Neural progenitor cell (in vitro differentiated cells): Measurements from ENCODE around the gene RIMKLB. TPM values are rescaled to one million over a fixed set of nuclear protein-coding genes. Genes with fewer than 3 reads are reported as not detected.

Experiments used
- DNase-seq: peaks from one replicate; pipeline ENCODE4 v3.0.0-alpha.2; 2016; ENCODE audit warnings: low spot score
- H2AFZ ChIP-seq: fragments of 200-600 bp; sonication (generic); replicated peaks from 2 replicates; pipeline ENCODE4 v1.6.1; 2016; ENCODE audit warnings: antibody characterized with exemption
- H3F3A ChIP-seq: fragments of 200-600 bp; sonication (generic); 2 replicates; pipeline ENCODE4 v1.6.1; 2016; ENCODE audit warnings: antibody characterized with exemption, low read depth
- H3K27ac ChIP-seq: fragments of 200-600 bp; sonication (generic); 2 replicates; pipeline ENCODE4 v1.5.1; 2016; ENCODE audit warnings: mild to moderate bottlenecking
- H3K27me3 ChIP-seq: fragments of 200-600 bp; sonication (generic); 2 replicates; pipeline ENCODE4 v1.6.1; 2016; ENCODE audit warnings: mild to moderate bottlenecking, moderate library complexity
- H3K36me3 ChIP-seq: fragments of 200-600 bp; sonication (generic); 2 replicates; pipeline ENCODE4 v1.5.1; 2016
- H3K4me1 ChIP-seq: fragments of 200-600 bp; sonication (generic); 2 replicates; pipeline ENCODE4 v1.6.1; 2016; ENCODE audit warnings: mixed run types
- H3K4me2 ChIP-seq: fragments of 200-600 bp; sonication (generic); 2 replicates; pipeline ENCODE4 v1.6.1; 2016
- H3K4me3 ChIP-seq: fragments of 200-600 bp; sonication (generic); 2 replicates; pipeline ENCODE4 v1.5.1; 2016
- H3K79me2 ChIP-seq: fragments of 200-600 bp; sonication (generic); 2 replicates; pipeline ENCODE4 v1.6.1; 2016; ENCODE audit warnings: low read depth
- H3K9ac ChIP-seq: fragments of 200-600 bp; sonication (generic); 2 replicates; pipeline ENCODE4 v1.6.1; 2016
- H3K9me3 ChIP-seq: fragments of 200-600 bp; sonication (generic); 2 replicates; pipeline ENCODE4 v1.5.1; 2016; ENCODE audit warnings: low read depth
- H4K20me1 ChIP-seq: fragments of 200-600 bp; sonication (generic); 2 replicates; pipeline ENCODE4 v1.6.1; 2016; ENCODE audit warnings: low read depth
- H3K27ac Mint-ChIP-seq: 3 replicates; pipeline ENCODE4 v1.8.0; 2021; ENCODE audit warnings: mixed read lengths
- H3K27me3 Mint-ChIP-seq: 2 replicates; pipeline ENCODE4 v1.8.0; 2022; ENCODE audit warnings: low read depth, mild to moderate bottlenecking, inconsistent platforms, moderate library complexity, mixed read lengths; ENCODE audit not compliant: insufficient read depth
- H3K36me3 Mint-ChIP-seq: 3 replicates; pipeline ENCODE4 v1.8.0; 2021; ENCODE audit warnings: mixed read lengths
- H3K4me1 Mint-ChIP-seq: 3 replicates; pipeline ENCODE4 v1.8.0; 2021; ENCODE audit warnings: mixed read lengths
- H3K4me3 Mint-ChIP-seq: 3 replicates; pipeline ENCODE4 v1.8.0; 2021; ENCODE audit warnings: mild to moderate bottlenecking, moderate library complexity, mixed read lengths
- H3K9me3 Mint-ChIP-seq: 3 replicates; pipeline ENCODE4 v1.8.0; 2020; ENCODE audit warnings: mixed read lengths
- CTCF ChIP-seq: fragments of 200-600 bp; sonication (generic); IDR thresholded peaks from 2 replicates; pipeline ENCODE4 v1.5.1; 2017; ENCODE audit warnings: antibody characterized with exemption, mild to moderate bottlenecking
- EZH2 ChIP-seq: fragments of 200-600 bp; sonication (generic); IDR thresholded peaks from 2 replicates; pipeline ENCODE4 v1.6.1; 2017; ENCODE audit warnings: antibody characterized with exemption, mild to moderate bottlenecking, moderate library complexity
- EZH2phosphoT487 ChIP-seq: fragments of 200-600 bp; sonication (generic); IDR thresholded peaks from 2 replicates; pipeline ENCODE4 v1.6.1; 2017; ENCODE audit warnings: antibody characterized with exemption
- total RNA-seq: library from RNA; depleted of rRNA; stranded (reverse); fragments of >200 nt; gene quantifications from 2 replicates; pipeline ENCODE4 v1.2.3, GENCODE V29; 2015; ENCODE audit warnings: low replicate concordance

The RIMKLB gene
- total RNA-seq, 1 donor from 2014 or later, result 131 TPM

- H3K4me3 Mint-ChIP-seq, result no peak within 1 kb of the TSS
- Histone ChIP-seq H3K4me2 (peak within 1 kb of the TSS; percentile 65), H3K9ac (no peak within 1 kb of the TSS), H3K36me3 (peaks cover 3% of the 10 kb centered on the region), H3K9me3 (no peaks in the 10 kb centered on the region), H3K27ac (no peak within 1 kb of the TSS), H2AFZ (peak within 1 kb of the TSS; percentile 78), H3K79me2 (no peaks in the 10 kb centered on the region), H3K4me1 (peaks cover 21% of the 10 kb centered on the region), H3K27me3 (no peaks in the 10 kb centered on the region), H4K20me1 (no peaks in the 10 kb centered on the region), H3K4me3 (no peak within 1 kb of the TSS), H3F3A (peaks cover 11% of the 10 kb centered on the region)
- peaks cover 9% of the 10 kb centered on the region for H3K4me1 Mint-ChIP-seq
- DNase-seq, result no peak
- TF ChIP-seq CTCF, result no peak
- no peak for TF ChIP-seq EZH2phosphoT487
- TF ChIP-seq EZH2, result no peak
- H3K9me3 Mint-ChIP-seq, result peaks cover 15% of the 10 kb centered on the region
- no peak within 1 kb of the TSS for H3K27ac Mint-ChIP-seq
- peaks cover 4% of the 10 kb centered on the region for H3K27me3 Mint-ChIP-seq
- no peaks in the 10 kb centered on the region for H3K36me3 Mint-ChIP-seq
Measured at GRCh38 chr12:8822298-8822697, 124.5 kb downstream of the RIMKLB start, which contains the start of gene A2ML1. Gene A2ML1, plus strand, starts transcription at chr12:8822621. Its CDS starts 31 bp downstream, at chr12:8822652.

- Histone ChIP-seq H3K4me1 (peaks cover 21% of the 10 kb centered on the region), H3F3A (peaks cover 11% of the 10 kb centered on the region), H3K79me2 (no peaks in the 10 kb centered on the region), H2AFZ (peak overlapping the region; percentile 78), H4K20me1 (no peaks in the 10 kb centered on the region), H3K27me3 (no peaks in the 10 kb centered on the region), H3K36me3 (peaks cover 3% of the 10 kb centered on the region), H3K4me3 (peak overlapping the region; percentile 12), H3K9me3 (no peaks in the 10 kb centered on the region), H3K27ac (no peak overlapping the region), H3K4me2 (peak overlapping the region; percentile 65), H3K9ac (no peak overlapping the region)
- H3K4me1 Mint-ChIP-seq, result peaks cover 9% of the 10 kb centered on the region
- H3K36me3 Mint-ChIP-seq, result no peaks in the 10 kb centered on the region
- peaks cover 4% of the 10 kb centered on the region for H3K27me3 Mint-ChIP-seq
- DNase-seq, result peak; percentile 85
- peaks cover 15% of the 10 kb centered on the region for H3K9me3 Mint-ChIP-seq
- H3K4me3 Mint-ChIP-seq, result no peak overlapping the region
- no peak overlapping the region for H3K27ac Mint-ChIP-seq
- peak; percentile 26 for TF ChIP-seq EZH2
- no peak for TF ChIP-seq EZH2phosphoT487
- peak; percentile 94 for TF ChIP-seq CTCF
Measured at GRCh38 chr12:8823565-8824300, 125.9 kb downstream of the RIMKLB start.

DNA sequence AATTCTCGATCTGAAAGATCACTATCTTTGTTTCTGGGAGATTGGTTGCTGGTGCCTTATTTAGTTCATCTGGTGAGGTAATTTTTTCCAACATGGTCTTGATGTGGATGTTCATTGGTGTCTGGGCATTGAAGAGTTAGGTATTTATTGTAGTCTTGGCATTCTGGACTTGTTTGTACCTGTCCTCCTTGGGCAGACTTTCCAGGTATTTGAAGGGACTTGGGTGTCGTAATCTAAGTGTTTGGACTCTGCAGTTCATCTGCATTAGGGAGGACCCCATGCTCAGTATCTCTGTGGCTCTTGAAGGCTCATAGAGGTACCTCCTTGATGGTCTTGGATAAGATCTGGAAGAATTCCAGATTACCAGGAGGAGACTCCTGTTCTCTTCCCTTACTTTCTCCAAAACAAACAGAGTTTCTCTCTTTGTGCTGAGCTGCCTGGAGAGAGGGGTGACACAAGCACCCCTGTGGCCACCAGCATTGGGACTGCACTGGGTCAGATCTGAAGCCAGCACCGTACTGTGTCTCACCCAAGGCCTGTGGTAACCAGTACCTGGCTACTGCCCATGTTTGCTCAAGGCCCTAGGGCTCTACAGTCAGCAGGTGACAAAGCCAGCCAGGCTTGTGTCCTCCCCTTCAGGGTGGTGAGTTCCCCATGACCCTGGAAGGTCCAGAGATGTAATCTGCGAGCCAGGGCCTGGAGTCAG lies 129.9 kb downstream of the RIMKLB start:
- H3F3A ChIP-seq, result peaks cover 11% of the 10 kb centered on the region
- Mint-ChIP-seq H3K4me1 (peaks cover 9% of the 10 kb centered on the region), H3K9me3 (peaks cover 15% of the 10 kb centered on the region)

More for the DNA sequence above, 129.9 kb downstream of the RIMKLB start:
- Histone ChIP-seq H3K27ac (no peak overlapping the region), H3K36me3 (peaks cover 3% of the 10 kb centered on the region), H4K20me1 (no peaks in the 10 kb centered on the region), H3K4me1 (peaks cover 16% of the 10 kb centered on the region), H3K4me3 (no peak overlapping the region), H2AFZ (no peak overlapping the region), H3K9me3 (no peaks in the 10 kb centered on the region), H3K4me2 (no peak overlapping the region), H3K79me2 (no peaks in the 10 kb centered on the region), H3K9ac (no peak overlapping the region), H3K27me3 (no peaks in the 10 kb centered on the region)
- no peak for DNase-seq
- TF ChIP-seq CTCF (no peak), EZH2phosphoT487 (no peak), EZH2 (no peak)
- Mint-ChIP-seq H3K27ac (no peak overlapping the region), H3K27me3 (no peaks in the 10 kb centered on the region), H3K36me3 (no peaks in the 10 kb centered on the region), H3K4me3 (no peak overlapping the region)
